ENCODE data around the gene AFAP1L1.

DNA sequence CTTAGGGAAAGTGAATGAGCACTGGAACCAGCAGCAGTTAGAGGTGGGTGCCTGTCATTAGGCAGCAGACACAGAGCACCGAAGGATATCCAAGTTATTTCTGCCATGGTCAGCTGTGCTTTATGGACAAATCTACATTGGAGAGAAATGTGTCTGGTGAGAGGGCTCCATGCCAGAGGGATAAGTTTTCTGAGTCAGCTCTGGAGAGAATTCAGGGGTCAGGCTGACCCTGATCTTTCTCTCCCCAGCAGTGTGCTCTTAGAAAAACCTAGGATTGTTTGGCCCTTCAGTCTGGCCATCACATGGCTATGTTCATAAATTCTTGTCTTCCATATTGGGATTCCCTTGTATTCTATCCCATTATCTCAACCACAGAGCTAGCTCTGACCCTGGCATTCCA is 116.3 kb downstream of the AFAP1L1 start:
- TF ChIP-seq, protein P1, sequence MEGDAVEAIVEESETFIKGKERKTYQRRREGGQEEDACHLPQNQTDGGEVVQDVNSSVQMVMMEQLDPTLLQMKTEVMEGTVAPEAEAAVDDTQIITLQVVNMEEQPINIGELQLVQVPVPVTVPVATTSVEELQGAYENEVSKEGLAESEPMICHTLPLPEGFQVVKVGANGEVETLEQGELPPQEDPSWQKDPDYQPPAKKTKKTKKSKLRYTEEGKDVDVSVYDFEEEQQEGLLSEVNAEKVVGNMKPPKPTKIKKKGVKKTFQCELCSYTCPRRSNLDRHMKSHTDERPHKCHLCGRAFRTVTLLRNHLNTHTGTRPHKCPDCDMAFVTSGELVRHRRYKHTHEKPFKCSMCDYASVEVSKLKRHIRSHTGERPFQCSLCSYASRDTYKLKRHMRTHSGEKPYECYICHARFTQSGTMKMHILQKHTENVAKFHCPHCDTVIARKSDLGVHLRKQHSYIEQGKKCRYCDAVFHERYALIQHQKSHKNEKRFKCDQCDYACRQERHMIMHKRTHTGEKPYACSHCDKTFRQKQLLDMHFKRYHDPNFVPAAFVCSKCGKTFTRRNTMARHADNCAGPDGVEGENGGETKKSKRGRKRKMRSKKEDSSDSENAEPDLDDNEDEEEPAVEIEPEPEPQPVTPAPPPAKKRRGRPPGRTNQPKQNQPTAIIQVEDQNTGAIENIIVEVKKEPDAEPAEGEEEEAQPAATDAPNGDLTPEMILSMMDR (conservative IDR thresholded peaks at IDR 0.05 in 1 of 2, IDR thresholded peaks at IDR 0.05 in 1 of 2; ENCODE audit: extremely low read depth in 1 of 2, insufficient read depth in 1 of 2, low read depth in 1 of 2, low read length in 2 of 2), result no peak
- TF ChIP-seq EZH2 (IDR thresholded peaks at IDR 0.05; ENCODE audit: borderline replicate concordance, low read length), result no peak

All from mammary epithelial cell (primary cell).